Thyroid gland (tissue), 4 donors: ENCODE results near the gene GPRASP2. TPM values are rescaled to one million over a fixed set of nuclear protein-coding genes. Genes with fewer than 3 reads are reported as not detected.
"Not testable (repeated sequence)": the region's sequence is repeated elsewhere in the genome, so short reads cannot be mapped to it uniquely, and the experiment has no call there.

Source experiments
- DNase-seq, 2 donors: peaks; one replicate each; pipeline ENCODE4 v3.0.0-alpha.2; 2019
- H3K27ac ChIP-seq, 3 donors: fragments of 200-600 bp; sonication (generic); 1 replicate in 2 of 3; 2 replicates in 1 of 3; pipeline ENCODE4 v1.5.1; 2016 to 2019; ENCODE audit warnings: mild to moderate bottlenecking in 1 of 3, moderate library complexity in 1 of 3
- H3K27me3 ChIP-seq: fragments of 200-600 bp; sonication (generic); one replicate; pipeline ENCODE4 v1.5.1; 2019
- H3K36me3 ChIP-seq, 2 donors: fragments of 200-600 bp; sonication (generic); one replicate each; pipeline ENCODE4 v1.5.1; 2016 to 2019
- H3K4me1 ChIP-seq, 2 donors: fragments of 200-600 bp; sonication (generic); one replicate each; pipeline ENCODE4 v1.5.1; 2017 to 2019
- H3K4me3 ChIP-seq, 3 donors: fragments of 200-600 bp; sonication (generic); replicated peaks in 1 of 3; 1 replicate in 2 of 3; 2 replicates in 1 of 3; pipeline ENCODE4 v1.5.1; 2016; ENCODE audit warnings: mild to moderate bottlenecking in 1 of 3
- H3K9me3 ChIP-seq: fragments of 200-600 bp; sonication (generic); one replicate; pipeline ENCODE4 v1.5.1; 2017
- CTCF ChIP-seq, 6 experiments: fragments of 200-600 bp in 3 of 6; fragments of 450-650 bp in 3 of 6; sonication (generic) in 3 of 6; IDR thresholded peaks; one replicate each; pipeline ENCODE4 v1.5.1; 2016 to 2019; ENCODE audit warnings: antibody characterized with exemption in 6 of 6, mild to moderate bottlenecking in 2 of 6, inconsistent platforms in 1 of 6, moderate library complexity in 1 of 6
- POLR2A ChIP-seq, 2 donors: fragments of 450-650 bp; IDR thresholded peaks; one replicate each; pipeline ENCODE4 v1.6.1; 2017; ENCODE audit warnings: antibody characterized with exemption in 2 of 2, mild to moderate bottlenecking in 2 of 2, moderate library complexity in 1 of 2
- WGBS, 2 donors: methylation state at CpG; one replicate each; pipeline ENCODE4 v1.1.5; 2017; 5-methylcytosine and 5-hydroxymethylcytosine counted together
- intact Hi-C: fragments of 100-400 bp; cut with DNase I; formaldehyde crosslinking; loops from one replicate; pipeline ENCODE4 v1.15.1; 2023
- total RNA-seq, 4 donors: library from RNA; depleted of rRNA; stranded (reverse); fragments of >200 nt; gene quantifications; one replicate each; pipeline ENCODE4 v1.2.3, GENCODE V29; 2016

Gene GPRASP2
- 10 to 100 TPM; 24.6 to 35.1 (median 28.9) TPM for total RNA-seq

DNA sequence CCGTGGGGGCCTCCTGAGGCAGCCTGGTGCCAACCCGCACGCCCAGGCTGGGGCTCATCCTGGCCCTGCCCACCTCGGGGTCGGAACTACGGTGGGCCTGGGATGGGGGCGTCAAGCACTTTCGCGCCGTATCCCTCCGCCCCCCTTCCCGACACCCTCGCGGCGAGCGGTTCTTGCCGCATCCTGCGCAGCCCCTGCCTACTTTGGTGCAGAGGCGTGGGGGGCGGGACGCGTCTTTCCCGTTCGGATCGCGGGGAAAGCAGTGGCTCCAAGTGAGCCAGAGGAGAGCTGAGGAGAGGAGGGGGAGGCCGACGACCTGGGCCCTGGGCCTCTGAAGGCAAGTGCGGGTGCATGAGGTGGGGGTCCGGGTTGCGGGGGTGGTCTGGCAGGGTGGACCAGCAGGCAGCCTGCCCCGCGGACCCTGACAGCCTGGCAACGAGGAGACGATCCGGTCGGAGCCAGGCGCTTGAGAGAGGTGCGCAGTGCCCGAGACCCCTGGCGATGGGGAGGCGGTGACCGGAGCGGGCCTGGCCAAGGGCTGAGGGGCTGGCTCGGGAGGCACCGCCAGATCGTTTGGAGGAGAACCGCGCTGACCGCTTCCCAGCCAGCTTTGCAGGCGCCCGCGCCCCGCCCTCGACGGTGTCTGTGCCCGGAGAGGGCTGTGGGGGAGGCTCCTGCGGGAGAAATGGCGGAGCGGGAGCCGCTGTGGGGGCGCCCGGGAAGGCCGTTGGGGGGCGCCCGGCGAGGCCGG, at the start of gene GPRASP2:
GPRASP2 (plus strand) TSS at position 233 of the 751 bp plus-strand sequence. CDS start 2,422 bp downstream, outside the sequence.
- intact Hi-C loops = no loop called here

GRCh38 chrX:102663820-102664219, 48.4 kb upstream of the GPRASP2 start:
- 96 to 98% methylated on average over 4 of the region's 4 CpGs for WGBS, 2 donors
- H3K4me3 ChIP-seq, H3K27ac ChIP-seq, H3K9me3 ChIP-seq, H3K36me3 ChIP-seq, H3K27me3 ChIP-seq, H3K4me1 ChIP-seq, intact Hi-C loops, DNase-seq: not testable (repeated sequence)

More for the DNA sequence above, at the start of gene GPRASP2:
- 0% methylated on average over 3 of the region's 68 CpGs; no CpG with 5 or more reads in 1 of the 2 donors for WGBS, 2 donors
- Histone ChIP-seq H3K9me3 (no peaks in the 10 kb centered on the region), H3K4me1 (no peaks in the 10 kb centered on the region), H3K36me3 (no peaks in the 10 kb centered on the region), H3K27ac (peak within 1 kb of the TSS; percentile 89 to 95 (median 89)), H3K27me3 (no peaks in the 10 kb centered on the region), H3K4me3 (peak within 1 kb of the TSS; percentile 15 to 71 (median 46))
- TF ChIP-seq CTCF (IDR thresholded peaks at IDR 0.05) (no peak), POLR2A (IDR thresholded peaks at IDR 0.05) (peak in 1 of 2 donors; percentile 33)
- DNase-seq = peak; percentile 54 to 58

- H3K4me1 ChIP-seq, H3K27ac ChIP-seq, H3K9me3 ChIP-seq, intact Hi-C loops, DNase-seq, H3K4me3 ChIP-seq, H3K36me3 ChIP-seq, H3K27me3 ChIP-seq: not testable (repeated sequence)
- 100% methylated on average over 1 of the region's 1 CpG for WGBS, 2 donors
These were observed 45.2 kb upstream of the GPRASP2 start for GRCh38 chrX:102667034-102667433.

DNA sequence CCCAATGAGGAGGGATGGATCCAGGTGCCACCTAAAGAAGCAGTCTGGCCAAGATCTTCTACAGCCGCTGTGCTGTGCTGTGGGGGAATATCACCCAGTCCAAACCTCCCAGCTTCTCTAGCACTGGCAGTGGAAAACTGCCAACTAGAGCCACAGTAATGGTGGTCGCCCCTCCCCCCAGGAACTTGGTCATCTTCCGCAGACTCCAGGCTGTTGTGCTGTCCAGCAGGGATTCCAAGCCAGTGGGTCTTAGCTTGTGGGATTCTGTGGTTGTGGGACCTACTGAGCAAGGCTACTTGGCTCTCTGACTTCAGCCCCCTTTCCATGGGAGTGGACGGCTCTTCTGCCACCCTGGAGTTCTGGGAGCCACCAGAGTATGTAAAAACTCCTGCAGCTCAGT, 42.7 kb upstream of the GPRASP2 start:
- DNase-seq = no peak
- Histone ChIP-seq H3K27ac (no peak overlapping the region), H3K4me1 (no peaks in the 10 kb centered on the region), H3K27me3 (no peaks in the 10 kb centered on the region), H3K4me3 (no peak overlapping the region), H3K9me3 (no peaks in the 10 kb centered on the region), H3K36me3 (no peaks in the 10 kb centered on the region)
- WGBS, 2 donors = 40% methylated on average over 1 of the region's 4 CpGs; no CpG with 5 or more reads in 1 of the 2 donors
- TF ChIP-seq CTCF (IDR thresholded peaks at IDR 0.05) (no peak), POLR2A (IDR thresholded peaks at IDR 0.05) (no peak)
- intact Hi-C loops = no loop called here

GRCh38 chrX:102672856-102673255, 39.4 kb upstream of the GPRASP2 start:
- Histone ChIP-seq H3K27me3 (no peaks in the 10 kb centered on the region), H3K4me1 (no peaks in the 10 kb centered on the region), H3K27ac (no peak overlapping the region), H3K4me3 (no peak overlapping the region), H3K9me3 (no peaks in the 10 kb centered on the region), H3K36me3 (no peaks in the 10 kb centered on the region)
- intact Hi-C loops = no loop called here
- 66 to 68% methylated on average over 3 of the region's 3 CpGs for WGBS, 2 donors
- DNase-seq = no peak
- TF ChIP-seq CTCF (IDR thresholded peaks at IDR 0.05) (no peak), POLR2A (IDR thresholded peaks at IDR 0.05) (no peak)

- H3K4me1 ChIP-seq, H3K27ac ChIP-seq, H3K4me3 ChIP-seq, DNase-seq, H3K9me3 ChIP-seq, H3K36me3 ChIP-seq, intact Hi-C loops, H3K27me3 ChIP-seq: not testable (repeated sequence)
- 90 to 100% methylated on average over 1 of the region's 1 CpG for WGBS, 2 donors
These were observed 34.8 kb upstream of the GPRASP2 start for GRCh38 chrX:102677479-102677878.
